Uterus (tissue), 4 donors: ENCODE data around the gene KRT39. TPM values are rescaled to one million over a fixed set of nuclear protein-coding genes. Genes with fewer than 3 reads are reported as not detected.

Experiments used
- DNase-seq, 2 donors: peaks; one replicate each; pipeline ENCODE4 v3.0.0-alpha.2; 2019 to 2020
- H3K27ac ChIP-seq, 2 donors: fragments of 200-600 bp; sonication (generic); 1 replicate in 1 of 2; 2 replicates in 1 of 2; pipeline ENCODE4 v1.5.1; 2016 to 2018
- H3K27me3 ChIP-seq, 2 donors: fragments of 200-600 bp; sonication (generic); one replicate each; pipeline ENCODE4 v1.5.1; 2018 to 2019; ENCODE audit warnings: control low read depth in 1 of 2
- H3K36me3 ChIP-seq, 2 donors: fragments of 200-600 bp; sonication (generic); one replicate each; pipeline ENCODE4 v1.5.1; 2019; ENCODE audit warnings: control low read depth in 1 of 2
- H3K4me1 ChIP-seq, 2 donors: fragments of 200-600 bp; sonication (generic); one replicate each; pipeline ENCODE4 v1.5.1; 2018 to 2019; ENCODE audit warnings: control low read depth in 1 of 2
- H3K4me3 ChIP-seq, 2 donors: fragments of 200-600 bp; sonication (generic); 1 replicate in 1 of 2; 2 replicates in 1 of 2; pipeline ENCODE4 v1.5.1; 2018 to 2019; ENCODE audit warnings: mild to moderate bottlenecking in 1 of 2
- H3K9me3 ChIP-seq, 2 donors: fragments of 200-600 bp; sonication (generic); one replicate each; pipeline ENCODE4 v1.5.1; 2019; ENCODE audit warnings: control low read depth in 1 of 2
- CTCF ChIP-seq, 4 experiments: fragments of 200-600 bp in 2 of 4; fragments of 450-650 bp in 2 of 4; sonication (generic) in 2 of 4; IDR thresholded peaks; one replicate each; pipeline ENCODE4 v1.5.1; 2016 to 2019; ENCODE audit warnings: antibody characterized with exemption in 4 of 4, mild to moderate bottlenecking in 2 of 4, moderate library complexity in 1 of 4
- POLR2A ChIP-seq, 2 donors: fragments of 450-650 bp; IDR thresholded peaks; one replicate each; pipeline ENCODE4 v1.6.1; 2016; ENCODE audit warnings: antibody characterized with exemption in 2 of 2, mild to moderate bottlenecking in 1 of 2, moderate library complexity in 1 of 2
- intact Hi-C: fragments of 100-400 bp; cut with DNase I; formaldehyde crosslinking; loops from one replicate; pipeline ENCODE4 v1.15.1; 2023; ENCODE audit warnings: low total_unique reads
- total RNA-seq, 4 donors: library from RNA; depleted of rRNA in 3 of 4; stranded (reverse); fragments of >200 nt in 3 of 4; gene quantifications; one replicate each; pipeline versions ENCODE4 v1.1.0 to v1.2.4, GENCODE V29; 2014 to 2023
- donor health status: DM: yes; HTN: yes; CAD: no.

KRT39 gene
- total RNA-seq, 4 donors from 2014 or later: not detected

DNA sequence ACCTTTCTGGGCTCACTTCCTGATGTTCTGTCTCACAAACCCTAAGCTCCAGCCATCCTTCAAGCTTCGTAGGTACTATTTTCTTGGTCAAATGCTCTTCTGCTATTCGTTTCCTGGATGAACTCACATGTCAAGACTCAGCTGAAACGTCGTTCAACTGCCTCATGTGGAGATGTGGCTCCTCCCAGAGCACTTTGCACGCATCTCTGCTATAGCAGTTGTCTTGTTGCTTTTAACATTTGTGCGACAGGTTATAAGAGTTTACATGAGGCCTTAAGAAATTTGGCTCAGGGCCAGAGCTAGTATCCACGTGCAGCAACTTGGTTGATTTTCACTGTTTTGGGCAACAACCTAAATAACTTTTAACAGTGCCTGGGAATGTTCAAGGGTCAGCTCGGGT lies 20.2 kb upstream of the KRT39 start:
- Histone ChIP-seq H3K27me3 (no peaks in the 10 kb centered on the region), H3K4me3 (no peak overlapping the region), H3K9me3 (no peaks in the 10 kb centered on the region), H3K36me3 (no peaks in the 10 kb centered on the region), H3K4me1 (no peaks in the 10 kb centered on the region), H3K27ac (no peak overlapping the region)
- TF ChIP-seq POLR2A (IDR thresholded peaks at IDR 0.05) (no peak), CTCF (IDR thresholded peaks at IDR 0.05) (no peak)
- intact Hi-C loops: no loop called here
- no peak for DNase-seq

DNA sequence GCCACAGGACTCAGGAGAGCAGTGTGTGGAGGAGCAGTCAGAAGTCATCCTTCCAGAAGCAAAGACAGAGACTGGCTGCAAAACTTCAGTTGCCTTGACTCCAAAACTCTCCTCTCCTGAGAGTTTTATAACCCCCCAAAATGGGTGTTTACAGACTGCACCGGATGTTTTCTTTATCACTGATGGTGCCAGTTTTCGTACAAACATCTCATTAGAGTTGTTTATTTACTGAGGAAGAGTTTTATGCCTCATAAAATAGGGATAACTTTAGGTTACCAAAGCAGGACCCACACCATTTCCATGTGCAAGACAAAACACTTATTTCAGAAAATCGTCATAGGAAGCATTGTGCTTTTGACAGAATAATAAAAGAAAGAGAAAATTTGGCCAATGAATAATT lies 17.5 kb upstream of the KRT39 start, which contains the start of gene KRT40:
Gene KRT40, minus strand, starts transcription at position 101 of the 400 bp plus-strand sequence. Its CDS starts 53 bp downstream, at position 48.
- Histone ChIP-seq H3K36me3 (no peaks in the 10 kb centered on the region), H3K27me3 (no peaks in the 10 kb centered on the region), H3K4me1 (no peaks in the 10 kb centered on the region), H3K4me3 (no peak within 1 kb of the TSS), H3K27ac (no peak within 1 kb of the TSS), H3K9me3 (no peaks in the 10 kb centered on the region)
- DNase-seq: no peak
- intact Hi-C loops: no loop called here
- TF ChIP-seq CTCF (IDR thresholded peaks at IDR 0.05) (no peak), POLR2A (IDR thresholded peaks at IDR 0.05) (no peak)

GRCh38 chr17:40981115-40981514 lies 14.4 kb upstream of the KRT39 start:
- no peak for TF ChIP-seq CTCF (IDR thresholded peaks at IDR 0.05)
- no peak for TF ChIP-seq POLR2A (IDR thresholded peaks at IDR 0.05)
- intact Hi-C loops: no loop called here
- Histone ChIP-seq H3K4me1 (no peaks in the 10 kb centered on the region), H3K9me3 (no peaks in the 10 kb centered on the region), H3K4me3 (no peak overlapping the region), H3K27ac (no peak overlapping the region), H3K27me3 (no peaks in the 10 kb centered on the region), H3K36me3 (no peaks in the 10 kb centered on the region)
- no peak for DNase-seq

GRCh38 chr17:40980596-40980995 lies 13.8 kb upstream of the KRT39 start:
- Histone ChIP-seq H3K9me3 (no peaks in the 10 kb centered on the region), H3K36me3 (no peaks in the 10 kb centered on the region), H3K4me1 (no peaks in the 10 kb centered on the region), H3K27me3 (no peaks in the 10 kb centered on the region), H3K4me3 (no peak overlapping the region), H3K27ac (no peak overlapping the region)
- no peak for TF ChIP-seq CTCF (IDR thresholded peaks at IDR 0.05)
- intact Hi-C loops: no loop called here
- DNase-seq: peak in 1 of 2 donors; percentile 28

- Histone ChIP-seq H3K27ac (no peak overlapping the region), H3K9me3 (no peaks in the 10 kb centered on the region), H3K27me3 (no peaks in the 10 kb centered on the region), H3K36me3 (no peaks in the 10 kb centered on the region), H3K4me3 (no peak overlapping the region), H3K4me1 (no peaks in the 10 kb centered on the region)
- TF ChIP-seq CTCF (IDR thresholded peaks at IDR 0.05) (no peak), POLR2A (IDR thresholded peaks at IDR 0.05) (no peak)
- no peak for DNase-seq
- intact Hi-C loops: no loop called here
Measured at GRCh38 chr17:40980117-40980516, 13.4 kb upstream of the KRT39 start.
